GM20431 (cell line): ENCODE data around the gene SLC5A5.
"Not testable (repeated sequence)": the region's sequence is repeated elsewhere in the genome, so short reads cannot be mapped to it uniquely, and the experiment has no call there.

Experiments used
- in situ Hi-C: fragments of 300-500 bp; cut with MseI, MboI; formaldehyde crosslinking; loops from one replicate; pipeline ENCODE4 v1.15.0; 2020; ENCODE audit warnings: low sequenced_read_pairs; ENCODE audit not compliant: unreplicated experiment

Gene SLC5A5

GRCh38 chr19:17915940-17916593 lies 44.3 kb downstream of the SLC5A5 start:
- in situ Hi-C loops = no loop called here

GRCh38 chr19:17918151-17918550 lies 46.4 kb downstream of the SLC5A5 start:
- in situ Hi-C loops = not testable (repeated sequence)

GRCh38 chr19:17919122-17919521 lies 47.4 kb downstream of the SLC5A5 start:
- in situ Hi-C loops = not testable (repeated sequence)

DNA sequence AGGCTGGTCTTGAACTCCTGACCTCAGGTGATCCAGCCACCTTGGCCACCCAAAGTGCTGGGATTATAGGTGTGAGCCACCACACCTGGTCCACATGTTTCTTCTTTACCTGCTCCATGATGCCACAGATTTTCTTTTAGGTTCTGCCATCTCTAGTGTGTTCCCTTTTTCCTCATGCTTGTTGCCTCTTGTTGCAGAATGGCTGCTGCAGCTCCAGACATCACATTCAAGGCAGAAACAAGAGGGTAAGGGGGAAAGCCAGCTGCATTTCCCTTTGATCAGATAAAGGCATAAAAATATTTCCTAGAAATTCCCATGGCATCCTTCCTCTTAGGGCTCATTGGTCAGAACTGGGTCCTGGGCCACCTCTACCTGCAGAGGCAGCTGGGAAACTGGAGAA lies 48.8 kb downstream of the SLC5A5 start:
- in situ Hi-C loops = no loop called here

DNA sequence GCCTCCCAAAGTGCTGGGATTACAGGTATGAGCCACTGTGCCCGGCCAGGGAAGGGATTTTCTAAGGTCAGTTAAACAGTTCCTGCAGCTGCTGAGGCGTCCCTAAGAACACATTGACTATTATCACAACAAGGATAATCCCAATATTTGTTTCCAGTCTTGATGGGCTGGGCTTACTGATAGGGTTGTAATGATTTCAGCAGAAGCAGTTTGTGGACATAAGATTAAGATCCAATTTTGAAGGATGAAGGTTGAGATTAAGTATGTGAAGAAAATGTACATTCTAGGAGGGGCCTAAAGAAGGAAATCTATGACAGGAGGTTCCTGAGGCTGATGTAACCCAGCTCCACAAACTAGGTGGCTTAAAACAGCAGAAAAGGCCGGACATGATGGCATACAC lies 50.4 kb downstream of the SLC5A5 start:
- in situ Hi-C loops = no loop called here

- in situ Hi-C loops = no loop called here
Observed at GRCh38 chr19:17926044-17926443, 54.3 kb downstream of the SLC5A5 start.

GRCh38 chr19:17929056-17929455 lies 57.3 kb downstream of the SLC5A5 start:
- in situ Hi-C loops = no loop called here

- in situ Hi-C loops = loop anchor here (5.0 kb wide), 1 partner anchor 64 kb away; no protein-coding TSS in a partner anchor
Observed at GRCh38 chr19:17931532-17932191, 59.9 kb downstream of the SLC5A5 start.

DNA sequence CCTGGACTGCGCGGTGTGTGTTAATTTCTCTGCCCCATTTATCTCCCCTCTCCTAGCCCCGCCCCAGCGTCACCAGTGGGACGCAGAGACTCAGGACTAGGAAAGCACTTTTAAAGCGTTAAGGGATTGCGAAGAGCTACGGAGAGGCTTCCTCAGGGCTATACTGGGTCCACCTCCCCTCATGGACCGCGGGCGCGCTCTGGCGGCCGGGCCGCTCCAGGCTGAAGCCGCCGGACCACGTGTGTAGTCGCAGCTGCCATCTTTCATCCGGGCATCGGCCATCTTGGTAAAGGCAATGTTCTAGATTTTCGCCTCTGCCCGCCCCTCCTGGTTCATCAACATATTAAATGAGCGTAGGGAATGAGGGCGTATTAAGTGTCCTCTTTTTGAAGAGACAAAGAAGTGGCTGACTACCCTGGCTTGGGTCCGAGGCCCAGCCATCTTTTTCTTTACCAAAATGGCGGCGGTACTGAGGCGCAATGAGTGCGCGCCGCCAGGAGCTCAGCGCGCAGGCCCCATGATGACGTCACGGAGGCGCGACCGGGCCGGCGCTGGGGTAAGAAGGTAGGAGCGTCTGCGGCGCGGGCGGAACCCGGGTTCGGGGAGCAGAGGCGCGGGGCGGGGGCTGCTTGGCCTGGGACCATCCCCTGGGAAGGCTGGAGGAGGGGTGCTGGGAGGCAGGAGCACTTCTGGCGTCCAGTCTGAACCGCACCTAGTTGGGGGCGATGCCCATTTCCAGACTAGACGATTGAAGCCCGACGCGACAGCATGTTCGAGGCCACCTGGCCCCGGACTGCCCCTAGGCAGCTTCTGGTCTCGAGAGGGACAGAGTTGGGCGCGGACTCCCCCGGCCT lies 61.0 kb downstream of the SLC5A5 start, which contains the start of gene CCDC124:
TSS of gene CCDC124 (plus strand) at position 531 of the 854 bp plus-strand sequence. CDS start 3,406 bp downstream, outside the sequence.
- in situ Hi-C loops = loop anchor here (5.0 kb wide), 1 partner anchor 65 kb away; no protein-coding TSS in a partner anchor

DNA sequence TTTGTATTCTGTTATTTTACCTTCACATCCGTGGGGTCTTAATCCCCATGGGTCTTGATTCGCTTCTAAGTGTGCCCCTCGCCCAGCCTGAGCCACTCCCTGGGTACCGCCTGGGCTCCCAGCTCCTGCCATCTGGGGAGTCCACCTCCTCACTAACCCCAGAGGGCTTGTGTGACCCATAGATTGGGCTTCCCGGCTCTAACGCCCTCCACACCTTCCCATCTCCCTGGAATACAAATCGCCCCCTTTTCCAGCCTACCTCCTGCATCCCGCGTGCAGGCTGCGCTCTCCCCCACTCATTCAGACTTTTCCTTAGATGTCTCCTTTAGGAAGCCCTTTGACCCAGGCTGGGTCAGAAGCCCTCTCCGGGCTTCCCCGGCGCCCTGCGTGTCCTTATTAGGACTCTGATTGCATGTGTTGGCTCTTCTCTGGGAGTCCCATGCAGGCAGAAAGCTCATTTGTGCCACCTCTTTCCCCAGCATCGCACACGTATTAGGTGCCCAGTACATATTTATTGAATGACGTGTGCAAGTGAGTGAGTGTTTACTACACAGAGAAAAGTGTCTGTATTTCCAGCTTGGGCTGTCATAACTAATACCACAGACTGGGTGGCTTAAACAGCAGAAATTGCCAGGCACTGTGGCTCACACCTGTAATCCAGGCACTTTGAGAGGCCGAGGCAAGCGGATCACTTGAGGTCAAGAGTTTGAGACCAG lies 61.8 kb downstream of the SLC5A5 start:
- in situ Hi-C loops = loop anchor here (5.0 kb wide), 1 partner anchor 66 kb away; no protein-coding TSS in a partner anchor

DNA sequence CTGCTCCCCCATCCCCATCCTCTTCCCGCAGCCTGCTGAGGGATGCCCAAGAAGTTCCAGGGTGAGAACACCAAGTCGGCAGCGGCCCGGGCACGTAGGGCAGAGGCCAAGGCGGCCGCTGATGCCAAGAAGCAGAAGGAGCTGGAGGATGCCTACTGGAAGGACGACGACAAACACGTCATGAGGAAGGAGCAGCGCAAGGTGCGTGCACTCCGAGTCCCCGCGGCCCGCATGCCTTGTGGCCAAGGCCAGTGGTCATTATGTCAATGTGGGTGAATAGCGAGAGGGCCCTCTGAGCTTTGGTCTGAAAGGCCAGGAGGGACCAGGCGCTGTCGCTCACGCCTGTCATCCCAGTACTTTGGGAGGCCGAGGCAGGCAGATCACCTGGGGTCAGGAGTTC lies 64.6 kb downstream of the SLC5A5 start:
- in situ Hi-C loops = loop anchor here (5.0 kb wide), 1 partner anchor 56 kb away; no protein-coding TSS in a partner anchor

GRCh38 chr19:17937371-17937900 lies 65.7 kb downstream of the SLC5A5 start:
- in situ Hi-C loops = loop anchor here (5.0 kb wide), 1 partner anchor 55 kb away; no protein-coding TSS in a partner anchor

DNA sequence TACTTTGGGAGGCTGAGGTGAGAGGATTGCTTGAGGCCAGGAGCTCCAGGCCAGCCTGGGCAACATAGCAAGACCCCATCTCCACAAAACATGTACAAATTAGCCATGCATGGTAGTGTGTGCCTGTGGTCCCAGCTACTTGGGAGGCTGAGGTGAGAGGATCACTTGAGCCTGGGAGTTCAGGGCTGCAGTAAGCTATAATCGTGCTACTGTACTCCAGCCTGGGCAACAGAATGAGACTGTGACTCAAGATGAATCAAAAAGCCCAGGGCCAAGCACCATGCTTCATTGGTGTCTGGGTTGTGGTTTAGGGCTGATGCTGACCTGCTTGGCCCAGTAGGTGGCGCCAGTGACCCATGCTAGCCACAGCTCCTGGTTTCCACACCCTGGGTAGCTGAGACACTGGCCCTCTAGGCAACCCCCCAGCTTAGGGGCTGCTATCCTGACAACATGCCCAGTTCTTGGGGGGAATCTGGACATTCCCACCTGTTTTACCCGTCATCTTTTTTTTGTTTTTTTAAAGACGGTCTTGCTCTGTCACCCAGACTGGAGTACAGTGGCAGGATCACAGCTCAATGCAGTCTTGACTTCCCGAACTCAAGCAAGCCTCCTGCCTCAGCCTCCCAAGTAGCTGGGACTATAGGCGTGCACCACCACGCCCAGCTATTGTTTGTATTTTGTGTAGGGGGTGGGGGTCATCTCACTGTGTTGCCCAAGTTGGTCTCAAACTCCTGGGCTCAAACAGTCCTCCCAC lies 66.5 kb downstream of the SLC5A5 start:
- in situ Hi-C loops = loop anchor here (5.0 kb wide), 1 partner anchor 54 kb away; no protein-coding TSS in a partner anchor

- in situ Hi-C loops = no loop called here
Observed at GRCh38 chr19:17942181-17942580, 70.4 kb downstream of the SLC5A5 start.

- in situ Hi-C loops = no loop called here
Observed at GRCh38 chr19:17942582-17943273, 71.0 kb downstream of the SLC5A5 start.

DNA sequence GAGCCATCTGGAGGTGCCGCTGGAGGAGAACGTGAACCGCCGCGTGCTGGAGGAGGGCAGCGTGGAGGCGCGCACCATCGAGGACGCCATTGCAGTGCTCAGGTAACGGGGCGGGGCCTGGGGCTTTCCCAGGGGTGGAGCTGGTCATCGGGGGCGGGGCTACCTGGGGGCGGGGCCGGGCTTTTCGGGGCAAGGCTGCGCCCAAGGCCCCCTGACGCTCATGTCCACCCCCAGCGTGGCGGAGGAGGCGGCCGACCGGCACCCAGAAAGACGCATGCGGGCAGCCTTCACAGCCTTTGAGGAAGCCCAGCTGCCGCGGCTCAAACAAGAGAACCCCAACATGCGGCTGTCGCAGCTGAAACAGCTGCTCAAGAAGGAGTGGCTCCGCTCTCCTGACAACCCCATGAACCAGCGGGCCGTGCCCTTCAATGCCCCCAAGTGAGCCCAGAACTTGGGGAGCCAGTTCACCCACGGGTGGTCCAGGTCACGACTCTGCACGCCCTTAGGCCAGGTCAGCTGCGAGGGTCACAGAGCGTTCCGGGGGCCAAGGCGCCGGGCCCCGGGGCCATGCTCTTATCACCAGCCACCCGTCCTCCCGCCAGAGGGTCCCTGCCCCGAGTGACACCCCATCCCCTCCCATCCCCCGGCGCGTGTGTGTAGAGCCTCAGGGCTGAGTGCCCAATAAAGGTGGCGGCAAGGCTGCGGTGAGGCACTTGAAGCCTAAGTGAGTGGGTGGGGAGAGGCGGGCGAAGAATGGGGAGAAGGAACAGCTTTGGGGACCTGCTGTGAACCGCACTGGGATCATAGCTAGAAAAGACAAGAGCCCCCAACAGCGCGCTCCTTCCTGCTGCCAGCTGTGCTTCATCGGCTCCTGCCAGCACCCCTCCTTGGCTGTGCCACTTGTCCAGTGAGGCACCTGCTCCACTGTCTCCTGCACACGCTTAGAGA lies 71.8 kb downstream of the SLC5A5 start:
- in situ Hi-C loops = no loop called here

DNA sequence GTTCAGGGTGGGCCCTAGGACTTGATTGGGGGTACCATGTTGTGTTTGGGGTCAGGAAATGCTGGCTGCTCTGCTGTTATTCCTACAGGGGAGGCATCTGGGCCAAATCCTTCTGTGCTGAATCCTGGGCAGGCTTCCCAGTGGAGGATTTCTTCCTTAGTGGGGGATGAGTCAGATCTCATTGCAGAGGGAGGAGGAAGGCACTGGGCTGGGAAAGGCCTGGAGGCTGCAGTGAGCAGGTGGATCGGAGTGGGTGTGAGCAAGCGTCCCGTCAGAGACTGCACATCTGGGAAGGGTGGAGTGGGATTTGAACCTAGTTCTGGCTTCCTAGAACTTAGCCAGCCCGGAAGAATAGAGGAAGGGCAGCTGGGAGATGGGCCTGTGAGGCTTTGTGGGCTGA lies 72.6 kb downstream of the SLC5A5 start:
- in situ Hi-C loops = no loop called here
